ENCODE results near the gene EMCN.

DNA sequence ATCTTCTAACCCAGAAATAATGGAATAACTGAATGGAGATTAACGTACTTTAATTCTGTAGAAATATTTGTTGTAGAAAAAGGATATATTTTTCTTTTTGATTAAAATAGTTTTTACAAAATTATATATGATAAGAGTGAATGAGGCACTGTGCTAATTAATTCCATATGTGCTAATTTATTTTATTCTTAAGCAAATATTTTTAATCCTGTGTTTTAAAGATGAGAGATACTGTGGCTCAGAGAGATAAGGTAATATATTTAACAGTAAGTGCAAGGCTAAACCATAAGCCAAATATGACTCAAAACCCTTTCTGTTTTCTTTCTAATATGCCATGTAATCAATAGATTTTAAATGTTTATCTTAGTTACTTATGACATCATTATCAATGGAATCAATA is 88.2 kb downstream of the EMCN start:
- TF ChIP-seq CTCF (IDR thresholded peaks at IDR 0.05 in 2 of 3, conservative IDR thresholded peaks at IDR 0.05 in 1 of 3; ENCODE audit: borderline replicate concordance in 1 of 3, insufficient read depth in 1 of 3, low read depth in 2 of 3, low read length in 2 of 3) (no peak), POLR2A (IDR thresholded peaks at IDR 0.05; ENCODE audit: borderline replicate concordance, extremely low read depth, insufficient read depth, insufficient read length) (no peak), TCF7L2 (IDR thresholded peaks at IDR 0.05; ENCODE audit: borderline replicate concordance, extremely low read depth, insufficient read depth, insufficient read length) (no peak), POLR2AphosphoS5 (IDR thresholded peaks at IDR 0.05; ENCODE audit: low read depth, low read length) (no peak), EZH2 (IDR thresholded peaks at IDR 0.05) (no peak)

Data from HCT116 (cell line).